Lung (tissue), 12 donors: Measurements from ENCODE around the gene PROM2. TPM values are rescaled to one million over a fixed set of nuclear protein-coding genes. Genes with fewer than 3 reads are reported as not detected.

Source experiments
- ATAC-seq: fragments of 200-7000 bp; cut with Tn5 transposase; one replicate; pipeline ENCODE4 v1.9.1; 2020; ENCODE audit warnings: moderate number of reproducible peaks; ENCODE audit not compliant: insufficient read depth, low FRiP score
- DNase-seq, 3 donors: peaks; one replicate each; pipeline ENCODE4 v3.0.0-alpha.2; 2013 to 2017
- H3K27ac ChIP-seq, 2 donors: one replicate each; pipeline ENCODE4 v1.5.1; 2013; ENCODE audit warnings: mild to moderate bottlenecking in 2 of 2, moderate library complexity in 2 of 2, control low read depth in 1 of 2, inconsistent platforms in 1 of 2, low read depth in 1 of 2, low read length in 1 of 2
- H3K27me3 ChIP-seq, 3 donors: one replicate each; pipeline ENCODE4 v1.5.1; 2013; ENCODE audit warnings: low read length in 2 of 3; ENCODE audit not compliant: control insufficient read depth in 3 of 3, insufficient read depth in 3 of 3
- H3K36me3 ChIP-seq, 4 donors: one replicate each; pipeline ENCODE4 v1.5.1; 2013; ENCODE audit warnings: low read length in 4 of 4, mild to moderate bottlenecking in 1 of 4, moderate library complexity in 1 of 4; ENCODE audit not compliant: control insufficient read depth in 4 of 4, insufficient read depth in 4 of 4
- H3K4me1 ChIP-seq, 5 donors: one replicate each; pipeline ENCODE4 v1.5.1; 2013; ENCODE audit warnings: low read length in 5 of 5, mild to moderate bottlenecking in 2 of 5, moderate library complexity in 1 of 5; ENCODE audit not compliant: control insufficient read depth in 5 of 5, insufficient read depth in 5 of 5
- H3K4me3 ChIP-seq: one replicate; pipeline ENCODE4 v1.5.1; 2013; ENCODE audit warnings: mild to moderate bottlenecking, control low read depth, moderate library complexity
- H3K9ac ChIP-seq, 2 donors: one replicate each; pipeline ENCODE4 v1.5.1; 2013; ENCODE audit warnings: low read length in 2 of 2, control low read depth in 1 of 2; ENCODE audit not compliant: insufficient read depth in 1 of 2
- H3K9me3 ChIP-seq, 4 donors: one replicate each; pipeline ENCODE4 v1.5.1; 2013; ENCODE audit warnings: low read length in 3 of 4, mild to moderate bottlenecking in 1 of 4, moderate library complexity in 1 of 4; ENCODE audit not compliant: control insufficient read depth in 4 of 4, insufficient read depth in 3 of 4
- CTCF ChIP-seq: IDR thresholded peaks from 2 replicates; pipeline ENCODE4 v1.5.1; 2012; ENCODE audit warnings: mild to moderate bottlenecking; ENCODE audit errors: control extremely low read depth, extremely low read depth
- WGBS, 2 donors: extraction: QIAGEN DNeasy Blood & Tissue Kit; methylation state at CpG; one replicate each; pipeline ENCODE4 v1.1.7; 2013; 5-methylcytosine and 5-hydroxymethylcytosine counted together
- polyA plus RNA-seq, 2 donors: library from polyadenylated mRNA; stranded (reverse); fragments of 200-250 nt; gene quantifications; one replicate each; pipeline ENCODE4 v1.2.1, GENCODE V29; 2013
- total RNA-seq, 2 donors: library from RNA; depleted of rRNA in 1 of 2; stranded (reverse); fragments of >200 nt in 1 of 2; gene quantifications; one replicate each; pipeline ENCODE4 v1.2.1, GENCODE V29; 2014 to 2021
- donor health status: control.
- donor health status: control.
- donor health status: Bipolar disorder and iron deficiency.
- donor health status: healthy.
- donor health status: DM: yes; HTN: yes; CAD: no.

PROM2 gene
- total and polyA plus RNA-seq, 4 donors: 4.1 to 11.5 (median 5.2) TPM

DNA sequence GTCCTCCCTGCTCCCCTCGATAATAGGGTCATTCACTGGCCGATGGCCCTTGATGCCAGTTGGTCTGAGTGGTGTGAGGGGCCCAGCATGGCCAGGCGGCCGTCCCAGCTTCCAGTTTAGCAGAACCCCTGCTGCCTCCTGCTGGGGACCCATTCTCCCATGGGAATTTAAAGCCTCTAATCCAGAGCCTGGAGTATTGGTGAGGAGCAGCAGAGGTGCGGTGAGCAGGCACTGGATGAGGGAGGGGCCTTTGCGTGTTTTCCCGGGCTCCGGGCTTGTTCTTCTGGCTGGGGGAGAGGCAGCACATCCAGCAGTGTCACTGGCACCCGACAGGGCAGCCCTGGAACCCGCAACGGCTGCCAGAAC, 40.3 kb downstream of the PROM2 start:
- H3K9me3 ChIP-seq: no peaks in the 10 kb centered on the region
- ATAC-seq: no peak
- 80 to 91% methylated on average over 11 of the region's 11 CpGs for WGBS, 2 donors
- no peaks in the 10 kb centered on the region for H3K27me3 ChIP-seq
- no peak overlapping the region for H3K4me3 ChIP-seq
- H3K27ac ChIP-seq: no peak overlapping the region
- H3K4me1 ChIP-seq: no peaks in the 10 kb centered on the region
- DNase-seq: no peak
- TF ChIP-seq CTCF: no peak
- H3K9ac ChIP-seq: no peak overlapping the region
- no peaks in the 10 kb centered on the region for H3K36me3 ChIP-seq

DNA sequence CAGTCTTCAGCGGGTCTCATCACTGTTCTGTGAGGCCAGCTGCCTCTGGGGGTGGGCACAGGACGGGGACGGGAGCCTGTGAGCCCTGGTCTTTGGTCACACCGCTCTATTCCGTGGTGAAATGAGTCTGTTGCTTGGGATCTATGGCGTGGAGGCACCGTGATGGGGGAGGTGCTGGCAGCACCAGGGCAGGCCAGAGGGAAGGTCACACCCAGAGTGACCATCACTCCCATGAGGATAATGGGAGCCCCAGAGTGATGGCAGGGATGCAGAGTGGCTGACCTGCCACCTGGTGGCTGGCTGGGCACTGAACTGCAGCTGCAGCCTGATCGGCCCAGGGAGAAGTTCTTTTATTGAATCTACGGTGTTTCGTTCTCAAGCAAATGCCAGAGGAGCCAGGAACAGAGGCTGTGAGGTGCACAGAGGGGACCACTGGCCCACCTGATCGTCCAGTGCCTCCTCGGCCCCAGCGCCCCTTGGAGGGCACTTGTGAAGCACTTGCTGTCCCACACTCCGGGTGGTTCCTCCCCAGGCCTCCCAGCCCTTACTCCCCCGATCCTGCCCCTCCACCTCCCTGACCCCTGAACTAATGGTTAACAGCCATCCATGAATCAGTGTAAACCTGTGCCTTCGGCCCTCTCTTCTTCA, 40.8 kb downstream of the PROM2 start:
- Histone ChIP-seq H3K27ac (no peak overlapping the region), H3K9ac (no peak overlapping the region), H3K27me3 (no peaks in the 10 kb centered on the region), H3K4me3 (no peak overlapping the region), H3K4me1 (no peaks in the 10 kb centered on the region), H3K36me3 (no peaks in the 10 kb centered on the region), H3K9me3 (no peaks in the 10 kb centered on the region)
- no peak for ATAC-seq
- WGBS, 2 donors: 69 to 82% methylated on average over 16 of the region's 16 CpGs
- DNase-seq: peak in 2 of 3 donors; percentile 35 to 44
- peak; percentile 33 for TF ChIP-seq CTCF

GRCh38 chr2:95315801-95316411, 41.7 kb downstream of the PROM2 start:
- ATAC-seq: no peak
- Histone ChIP-seq H3K36me3 (no peaks in the 10 kb centered on the region), H3K9ac (no peak overlapping the region), H3K27ac (no peak overlapping the region), H3K27me3 (no peaks in the 10 kb centered on the region), H3K9me3 (no peaks in the 10 kb centered on the region), H3K4me1 (no peaks in the 10 kb centered on the region), H3K4me3 (no peak overlapping the region)
- WGBS, 2 donors: 79 to 85% methylated on average over 19 of the region's 19 CpGs
- TF ChIP-seq CTCF: no peak
- DNase-seq: no peak
